ENCODE results near the gene SATL1. TPM values are rescaled to one million over a fixed set of nuclear protein-coding genes. Genes with fewer than 3 reads are reported as not detected.

Gene SATL1
- total and polyA plus RNA-seq, 11 donors = 0.06 TPM; not detected in 10

DNA sequence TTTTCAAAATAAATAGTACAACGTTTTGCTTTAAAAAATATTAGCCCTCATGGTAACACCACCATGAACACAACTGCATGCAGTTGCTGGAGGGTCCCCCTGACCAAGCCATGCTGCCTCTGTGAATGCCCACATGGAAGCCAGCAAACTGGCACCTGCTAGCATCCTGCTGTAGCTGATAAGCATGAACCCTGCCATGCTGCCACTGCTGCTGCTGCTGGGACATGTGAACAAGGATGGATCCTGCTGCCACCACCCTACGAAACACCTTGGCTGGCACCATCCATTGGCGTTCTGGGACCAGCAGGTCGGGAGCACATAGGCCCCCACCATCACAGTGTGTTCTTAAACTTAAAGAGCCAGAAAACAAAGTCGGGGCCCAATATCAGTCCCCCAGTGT is 83.9 kb downstream of the SATL1 start:
- Histone ChIP-seq H3K4me1 (no peaks in the 10 kb centered on the region), H3K27ac (no peak overlapping the region), H3K4me3 (no peak overlapping the region), H3K27me3 (peaks cover 0 to 8% (median 0%) of the 10 kb centered on the region in 9 donors), H3K9me3 (peaks cover 0 to 5% (median 0%) of the 10 kb centered on the region in 12 donors), H3K36me3 (no peaks in the 10 kb centered on the region)
- no peak for DNase-seq
- ATAC-seq = no peak
- no peak for TF ChIP-seq POLR2A (IDR thresholded peaks at IDR 0.05)
- intact Hi-C loops (cut with DNase I) = no loop called here
- WGBS, 4 donors = 47 to 77% (median 67%) methylated on average over 5 of the region's 5 CpGs

DNA sequence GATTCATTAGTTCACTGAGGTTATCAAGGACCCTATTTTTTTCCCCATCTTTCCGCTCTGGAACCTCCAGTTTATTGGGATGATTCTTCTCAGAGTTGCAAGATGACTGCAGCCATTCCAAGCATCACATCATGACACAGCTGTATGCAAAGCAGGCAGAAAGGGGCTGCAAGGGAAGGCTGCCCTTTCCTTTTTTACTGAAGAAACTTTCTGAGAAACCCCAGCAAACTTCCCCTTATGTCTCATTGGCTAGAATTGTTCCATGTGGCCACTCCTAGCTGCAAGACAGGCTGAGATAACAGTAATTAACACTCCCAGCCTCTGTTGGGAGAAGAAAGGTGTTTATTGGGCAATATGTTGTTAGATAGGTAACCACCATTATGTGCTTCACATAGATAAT is 102.6 kb downstream of the SATL1 start:
- H3K4me1 ChIP-seq = no peaks in the 10 kb centered on the region
- DNase-seq (no peak), ATAC-seq (no peak)
- intact Hi-C loops (cut with DNase I) = no loop called here
- H3K27me3 ChIP-seq = no peaks in the 10 kb centered on the region
- H3K4me3 ChIP-seq = no peak overlapping the region
- H3K9me3 ChIP-seq = no peaks in the 10 kb centered on the region
- H3K36me3 ChIP-seq = no peaks in the 10 kb centered on the region
- TF ChIP-seq POLR2A (IDR thresholded peaks at IDR 0.05) = no peak
- TF ChIP-seq, protein P1, sequence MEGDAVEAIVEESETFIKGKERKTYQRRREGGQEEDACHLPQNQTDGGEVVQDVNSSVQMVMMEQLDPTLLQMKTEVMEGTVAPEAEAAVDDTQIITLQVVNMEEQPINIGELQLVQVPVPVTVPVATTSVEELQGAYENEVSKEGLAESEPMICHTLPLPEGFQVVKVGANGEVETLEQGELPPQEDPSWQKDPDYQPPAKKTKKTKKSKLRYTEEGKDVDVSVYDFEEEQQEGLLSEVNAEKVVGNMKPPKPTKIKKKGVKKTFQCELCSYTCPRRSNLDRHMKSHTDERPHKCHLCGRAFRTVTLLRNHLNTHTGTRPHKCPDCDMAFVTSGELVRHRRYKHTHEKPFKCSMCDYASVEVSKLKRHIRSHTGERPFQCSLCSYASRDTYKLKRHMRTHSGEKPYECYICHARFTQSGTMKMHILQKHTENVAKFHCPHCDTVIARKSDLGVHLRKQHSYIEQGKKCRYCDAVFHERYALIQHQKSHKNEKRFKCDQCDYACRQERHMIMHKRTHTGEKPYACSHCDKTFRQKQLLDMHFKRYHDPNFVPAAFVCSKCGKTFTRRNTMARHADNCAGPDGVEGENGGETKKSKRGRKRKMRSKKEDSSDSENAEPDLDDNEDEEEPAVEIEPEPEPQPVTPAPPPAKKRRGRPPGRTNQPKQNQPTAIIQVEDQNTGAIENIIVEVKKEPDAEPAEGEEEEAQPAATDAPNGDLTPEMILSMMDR (IDR thresholded peaks at IDR 0.05) = no peak
- WGBS, 4 donors = 63 to 88% (median 71%) methylated on average over 1 of the region's 1 CpG
- no peak overlapping the region for H3K27ac ChIP-seq

DNA sequence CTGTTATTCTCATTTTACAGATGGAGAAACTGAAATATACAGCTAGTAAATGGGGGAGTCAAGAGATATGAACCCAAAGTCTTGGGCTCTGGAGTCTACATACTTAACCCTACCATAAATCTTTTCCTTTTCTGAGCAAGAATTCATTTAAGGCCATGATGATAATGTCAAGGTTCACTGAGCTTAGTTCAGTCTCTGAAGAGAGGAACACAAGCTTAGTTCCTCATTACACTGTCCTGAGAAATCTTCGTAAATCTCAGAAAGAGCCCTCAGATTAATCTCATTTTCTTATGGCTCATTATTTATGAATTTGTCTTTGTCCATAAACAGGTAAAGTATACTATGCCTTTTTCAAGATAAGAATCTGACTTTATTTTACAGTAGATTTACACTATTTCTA is 104.2 kb downstream of the SATL1 start:
- no peaks in the 10 kb centered on the region for H3K4me1 ChIP-seq
- no peak overlapping the region for H3K4me3 ChIP-seq
- intact Hi-C loops (cut with DNase I) = no loop called here
- H3K27ac ChIP-seq = no peak overlapping the region
- H3K27me3 ChIP-seq = peaks cover 0 to 3% (median 0%) of the 10 kb centered on the region in 9 donors
- DNase-seq = no peak
- H3K9me3 ChIP-seq = no peaks in the 10 kb centered on the region
- no peaks in the 10 kb centered on the region for H3K36me3 ChIP-seq
- no peak for TF ChIP-seq POLR2A (IDR thresholded peaks at IDR 0.05)
- TF ChIP-seq, protein P1 (IDR thresholded peaks at IDR 0.05) = no peak
- 79 to 100% (median 90%) methylated on average over 1 of the region's 1 CpG for WGBS, 4 donors
- ATAC-seq = no peak

DNA sequence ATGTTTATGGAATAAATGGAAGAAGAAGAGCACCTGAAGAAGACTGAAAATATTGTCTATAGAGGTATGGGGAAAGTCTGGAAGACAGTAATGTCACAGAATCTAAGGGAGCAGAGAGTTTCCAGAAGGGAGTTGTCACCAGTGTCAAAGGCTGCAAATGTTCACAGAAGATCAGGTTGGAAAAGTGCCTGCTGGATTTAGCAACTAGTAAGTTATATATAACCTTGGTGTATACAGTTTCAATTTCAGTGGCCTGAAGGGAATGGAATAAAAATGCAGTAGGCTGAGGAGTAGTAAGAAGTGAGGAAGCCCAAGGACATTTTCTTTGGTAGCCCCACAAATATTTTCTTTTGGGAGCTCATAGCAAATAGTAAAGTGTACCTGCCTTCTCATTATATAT is 107.2 kb downstream of the SATL1 start:
- no peaks in the 10 kb centered on the region for H3K4me1 ChIP-seq
- no peak overlapping the region for H3K27ac ChIP-seq
- no peaks in the 10 kb centered on the region for H3K9me3 ChIP-seq
- TF ChIP-seq, protein P1 (IDR thresholded peaks at IDR 0.05) = no peak
- no peak for TF ChIP-seq POLR2A (IDR thresholded peaks at IDR 0.05)
- intact Hi-C loops (cut with DNase I) = no loop called here
- H3K27me3 ChIP-seq = peaks cover 0 to 9% (median 0%) of the 10 kb centered on the region in 9 donors
- no peak for DNase-seq
- no peak overlapping the region for H3K4me3 ChIP-seq
- no peaks in the 10 kb centered on the region for H3K36me3 ChIP-seq
- ATAC-seq = no peak

DNA sequence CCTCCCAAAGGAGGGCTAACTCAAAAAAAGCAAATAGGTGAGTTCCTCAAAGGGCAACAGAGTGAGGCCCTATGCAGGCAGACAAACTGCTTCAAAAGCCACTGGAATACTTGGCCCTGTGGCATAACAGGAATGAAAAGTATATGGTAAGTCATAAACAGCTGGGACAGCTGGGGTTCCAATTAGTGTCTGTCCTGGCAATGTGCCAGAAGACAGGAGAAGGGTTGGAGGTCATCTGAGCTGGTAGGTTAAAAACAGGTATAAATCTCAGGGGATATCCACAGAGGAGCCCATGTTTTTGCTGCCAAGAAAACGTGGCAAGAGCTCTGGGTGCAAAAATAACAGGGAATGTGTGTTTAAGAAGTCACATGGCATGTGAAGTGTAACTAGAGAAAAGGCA is 128.3 kb downstream of the SATL1 start:
- no peaks in the 10 kb centered on the region for H3K4me1 ChIP-seq
- TF ChIP-seq, protein P1 (IDR thresholded peaks at IDR 0.05) = no peak
- no peak for TF ChIP-seq POLR2A (IDR thresholded peaks at IDR 0.05)
- H3K4me3 ChIP-seq = no peak overlapping the region
- WGBS, 4 donors = 0 to 16% (median 14%) methylated on average over 1 of the region's 1 CpG
- intact Hi-C loops (cut with DNase I) = no loop called here
- no peak for DNase-seq
- ATAC-seq = no peak
- H3K9me3 ChIP-seq = no peaks in the 10 kb centered on the region
- no peak overlapping the region for H3K27ac ChIP-seq
- H3K36me3 ChIP-seq = no peaks in the 10 kb centered on the region
- no peaks in the 10 kb centered on the region for H3K27me3 ChIP-seq
